ENCODE data around the gene VPS18.

The VPS18 gene

GRCh38 chr15:40937762-40938535, 43.7 kb downstream of the VPS18 start:
- no peak for DNase-seq (ENCODE audit: low spot score)

GRCh38 chr15:40938536-40938870, 44.3 kb downstream of the VPS18 start:
- no peak for DNase-seq (ENCODE audit: low spot score)

- no peak for DNase-seq (ENCODE audit: low spot score)
These were observed 46.1 kb downstream of the VPS18 start for GRCh38 chr15:40940296-40940801.

DNA sequence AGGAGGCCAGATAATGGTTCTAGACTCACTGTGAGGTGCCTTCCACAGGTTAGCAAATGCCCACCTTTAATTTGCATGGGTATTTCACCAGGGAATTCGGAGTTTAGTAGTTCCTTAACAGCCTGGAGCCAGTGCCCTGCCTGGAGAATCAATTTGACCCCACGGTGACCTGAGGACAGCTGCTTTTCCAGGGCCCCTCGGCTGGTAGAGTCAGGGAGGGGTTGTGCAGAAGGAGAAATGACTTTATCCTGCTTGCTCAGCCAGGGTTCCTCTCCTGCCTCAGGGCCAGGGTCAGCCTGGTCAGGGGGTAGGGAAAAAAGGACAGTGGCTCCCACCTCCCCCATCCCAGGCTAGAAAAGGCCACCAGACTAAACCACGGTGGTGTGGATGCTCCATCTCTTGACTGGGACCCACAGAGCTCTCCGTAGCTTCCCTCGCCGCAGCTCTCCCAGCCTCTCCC, 46.8 kb downstream of the VPS18 start:
- DNase-seq (ENCODE audit: low spot score) = no peak

DNA sequence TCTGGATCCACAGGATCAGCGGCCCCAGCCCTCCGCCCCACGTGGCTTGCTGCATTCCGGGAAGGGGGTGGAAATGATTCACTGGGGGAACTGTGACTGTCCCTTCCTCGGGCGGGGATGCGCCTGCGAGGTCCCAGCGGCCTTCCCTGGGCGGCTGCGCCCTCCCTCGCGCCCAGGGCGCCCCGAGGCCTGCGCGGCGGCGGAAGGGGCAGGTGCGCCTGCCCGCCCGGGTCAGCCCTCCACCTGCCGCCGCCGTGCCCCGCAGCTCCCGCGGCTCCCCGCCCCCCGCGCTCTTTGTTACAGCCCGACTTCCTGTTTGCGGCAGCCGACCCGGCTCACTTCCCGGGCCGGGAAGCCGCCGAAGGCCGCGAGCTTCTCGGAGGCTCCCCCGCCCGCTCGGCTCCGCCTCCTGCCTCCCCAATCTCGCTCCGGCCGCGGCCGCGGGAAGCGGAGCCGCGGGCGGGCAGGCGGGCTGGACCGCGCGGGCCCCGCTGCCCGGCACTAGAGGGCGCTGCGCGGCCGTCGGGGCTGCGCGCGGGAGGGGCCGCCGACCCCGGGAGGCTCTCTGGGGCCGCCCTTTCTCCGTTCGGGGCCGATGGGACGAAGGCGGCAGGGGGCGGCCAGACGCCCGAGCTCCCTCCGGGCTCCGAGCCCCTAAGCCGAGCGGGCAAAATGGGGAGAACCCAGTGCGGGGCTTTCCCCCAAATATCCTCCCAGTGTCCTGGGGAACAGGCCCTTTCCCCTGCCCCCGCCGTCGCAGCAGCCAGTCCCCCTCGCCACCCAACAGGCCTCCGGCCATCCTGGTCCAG, 47.5 kb downstream of the VPS18 start:
- peak; percentile 87 for DNase-seq (ENCODE audit: low spot score)

DNA sequence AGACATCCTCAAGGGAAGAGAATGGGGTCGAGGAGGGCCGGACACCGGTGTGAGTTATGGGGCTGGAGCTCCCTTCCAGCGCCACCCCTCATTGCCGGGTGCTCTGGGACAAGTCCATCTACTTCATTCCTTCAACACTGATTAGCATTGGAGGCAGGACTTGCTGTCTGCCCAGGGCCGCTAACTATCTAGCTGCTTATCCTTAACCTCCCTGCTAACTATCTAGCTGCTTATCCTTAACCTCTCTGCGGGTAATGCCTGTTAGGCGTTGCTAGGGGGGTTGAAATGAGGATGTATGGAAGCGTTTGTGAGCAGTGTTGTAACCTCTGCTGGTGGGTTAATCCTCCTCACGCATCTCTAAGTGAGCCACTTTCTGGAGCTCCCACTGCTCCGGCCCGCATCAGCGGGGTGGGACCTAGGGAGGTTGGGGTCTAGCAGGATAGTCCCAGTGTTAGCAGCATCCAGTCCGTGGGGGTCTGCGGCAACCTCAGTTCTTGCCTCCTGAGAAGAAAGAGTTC, 48.1 kb downstream of the VPS18 start:
- no peak for DNase-seq (ENCODE audit: low spot score)

DNA sequence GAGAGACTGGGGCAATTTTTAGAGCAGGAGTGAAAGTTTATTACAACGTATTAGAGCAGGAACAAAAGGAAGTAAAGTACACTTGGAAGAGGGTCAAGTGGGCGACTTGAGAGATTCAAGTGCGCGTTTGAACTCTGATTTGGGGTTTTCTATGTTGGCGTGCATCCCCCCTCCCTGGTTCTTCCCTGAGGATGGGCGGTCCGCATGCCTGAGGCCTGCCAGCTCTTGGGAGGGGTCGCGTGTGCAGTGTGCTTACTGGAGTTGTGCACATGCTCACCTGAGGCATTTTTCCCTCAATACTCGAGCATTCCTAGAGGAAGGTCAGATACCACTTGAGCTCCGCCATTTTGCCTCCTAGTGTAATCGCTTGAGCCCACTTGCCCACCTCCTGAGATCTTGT, 48.6 kb downstream of the VPS18 start:
- no peak for DNase-seq (ENCODE audit: low spot score)

DNA sequence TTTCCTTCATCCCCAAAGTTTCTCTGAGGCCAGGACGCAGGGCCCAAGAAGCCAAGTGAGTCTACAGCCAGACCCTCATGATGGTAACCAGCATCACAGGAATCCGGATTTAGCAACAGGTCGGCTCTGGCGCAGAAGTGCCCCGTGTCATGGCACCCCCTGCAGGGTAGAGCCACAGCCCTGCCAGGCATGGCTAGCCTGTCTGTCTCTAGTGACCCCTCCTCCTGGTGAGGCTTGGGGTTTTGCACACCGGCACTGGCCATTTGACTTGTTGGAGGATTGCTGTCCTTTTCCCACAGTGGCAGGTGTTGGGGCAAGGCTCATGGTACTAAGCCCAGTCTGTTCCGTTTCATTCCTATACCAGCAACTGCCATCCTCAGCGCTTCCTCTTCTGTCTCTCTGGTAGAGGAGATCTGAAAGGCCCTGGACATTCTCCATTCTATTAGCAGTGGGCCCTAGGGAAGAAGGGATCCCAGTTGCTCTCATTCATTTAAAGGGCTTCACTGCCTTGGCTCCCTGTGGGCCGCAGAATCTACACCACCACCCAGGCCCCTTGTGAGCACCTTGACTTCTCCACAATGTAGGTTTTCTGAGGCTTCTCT, 49.6 kb downstream of the VPS18 start:
- no peak for DNase-seq (ENCODE audit: low spot score)

DNA sequence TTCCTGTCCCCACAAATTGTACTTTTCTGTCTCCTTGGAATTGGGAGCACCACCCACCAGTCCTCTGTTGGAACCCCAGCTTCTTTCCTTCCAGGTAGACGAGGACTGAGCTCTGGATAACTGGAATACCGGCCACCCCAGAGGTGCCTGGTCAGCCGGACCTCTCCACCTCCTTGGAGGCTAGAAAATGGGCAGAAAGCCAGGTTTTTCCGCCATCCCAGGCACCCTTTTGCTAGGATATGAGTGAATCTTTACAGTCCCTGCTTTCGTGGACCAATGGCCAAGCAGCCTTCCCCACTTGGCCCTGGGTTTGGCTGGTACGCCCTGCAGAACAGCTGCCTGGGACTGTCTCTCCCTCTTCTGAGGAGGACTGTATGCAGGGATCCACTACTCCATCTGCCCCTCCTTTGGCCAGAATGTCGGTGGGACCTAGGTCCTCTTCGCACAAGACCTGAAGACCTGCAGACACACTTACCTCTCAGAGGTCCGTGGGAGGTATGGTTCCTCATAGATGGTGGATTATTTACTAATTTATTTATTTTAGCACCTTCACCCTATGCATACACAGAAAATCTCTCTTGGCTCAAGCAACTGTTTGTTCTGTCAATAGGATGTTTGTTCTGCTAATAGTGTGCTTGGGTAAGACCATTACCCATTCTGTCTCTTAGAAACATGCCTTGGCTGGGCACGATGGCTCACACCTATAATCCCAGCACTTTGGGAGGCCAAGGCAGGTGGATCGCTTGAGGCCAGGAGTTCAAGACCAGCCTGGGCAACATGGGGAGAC, 50.5 kb downstream of the VPS18 start:
- no peak for DNase-seq (ENCODE audit: low spot score)

- no peak for DNase-seq (ENCODE audit: low spot score)
These were observed 54.6 kb downstream of the VPS18 start for GRCh38 chr15:40948706-40949473.

DNA sequence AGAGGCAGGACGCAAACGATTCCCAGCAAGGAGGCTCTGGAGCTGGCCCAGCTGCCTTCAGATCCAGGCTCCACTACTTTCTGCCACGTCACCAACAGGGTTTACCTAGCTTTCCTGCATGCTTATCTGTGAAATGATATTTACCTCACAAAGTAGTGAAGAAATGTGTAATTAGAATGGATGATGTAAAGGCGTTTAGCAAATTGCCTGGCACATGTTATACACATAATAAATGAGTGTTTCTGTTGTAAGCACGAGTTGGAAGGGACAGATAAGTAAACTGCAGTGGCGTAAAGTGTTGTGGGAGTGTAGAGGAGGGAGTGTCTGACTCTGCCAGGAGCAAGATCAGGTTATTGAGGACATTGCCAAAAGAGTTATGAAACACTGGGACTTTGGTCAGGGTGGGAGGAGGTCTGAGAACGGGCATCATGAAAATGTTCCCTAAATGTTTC, 55.5 kb downstream of the VPS18 start:
- no peak for DNase-seq (ENCODE audit: low spot score)

DNA sequence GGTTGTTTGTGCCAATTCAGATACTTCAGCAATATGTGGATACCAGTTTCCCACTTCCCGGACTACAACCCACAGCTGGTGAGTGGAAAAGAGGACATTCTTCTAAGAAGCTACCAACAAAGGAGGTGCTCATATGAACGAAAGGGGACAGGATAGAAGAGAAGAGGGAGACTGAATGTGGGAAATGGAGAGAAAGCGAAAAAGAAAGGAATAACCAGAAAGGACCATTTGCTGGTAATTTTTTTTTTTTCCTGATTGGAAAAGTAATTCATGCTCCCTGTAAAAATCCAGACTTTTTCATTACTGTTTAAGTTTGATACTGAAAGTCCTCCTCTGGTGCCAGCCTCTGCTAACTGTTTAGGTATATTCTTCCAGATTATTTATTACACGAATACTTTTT, 57.5 kb downstream of the VPS18 start:
- DNase-seq (ENCODE audit: low spot score) = no peak

- DNase-seq (ENCODE audit: low spot score) = no peak
These were observed 58.2 kb downstream of the VPS18 start for GRCh38 chr15:40952301-40952900.

- peak; percentile 96 for DNase-seq (ENCODE audit: low spot score)
These were observed 58.9 kb downstream of the VPS18 start, which contains the start of gene CHAC1 for GRCh38 chr15:40952901-40953712. Gene CHAC1 (plus strand): TSS chr15:40953471. CDS start chr15:40953584, 113 bp downstream.

Data from ecto neural progenitor cell (in vitro differentiated cells).